Epidermal melanocyte (primary cell): Measurements from ENCODE around the gene RARG.
"Not testable (repeated sequence)": the region's sequence is repeated elsewhere in the genome, so short reads cannot be mapped to it uniquely, and the experiment has no call there.

Source experiments
- DNase-seq: peaks from one replicate; pipeline ENCODE4 v3.0.0; 2011; ENCODE audit warnings: low spot score; ENCODE audit not compliant: insufficient read length

The RARG gene

DNA sequence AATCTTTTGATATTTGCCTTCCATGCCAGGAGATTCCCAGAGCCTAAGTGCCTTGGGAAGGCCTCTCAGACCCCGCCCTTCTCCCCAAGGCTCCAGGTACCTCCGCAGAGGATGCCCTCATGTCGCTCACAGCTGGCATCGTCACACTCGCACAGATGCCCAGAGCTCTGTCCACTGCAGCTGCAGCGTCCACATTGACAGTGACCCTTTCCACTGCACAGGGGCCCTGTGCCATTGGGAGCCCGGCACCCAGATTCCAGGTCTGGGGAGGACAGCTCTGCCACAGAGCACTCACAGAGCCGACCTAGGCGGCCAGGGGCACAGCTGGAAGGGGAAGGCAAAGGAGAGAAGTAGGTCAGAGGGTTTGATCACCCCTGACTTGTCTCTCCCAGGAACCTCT is 39.0 kb downstream of the RARG start:
- no peak for DNase-seq

DNA sequence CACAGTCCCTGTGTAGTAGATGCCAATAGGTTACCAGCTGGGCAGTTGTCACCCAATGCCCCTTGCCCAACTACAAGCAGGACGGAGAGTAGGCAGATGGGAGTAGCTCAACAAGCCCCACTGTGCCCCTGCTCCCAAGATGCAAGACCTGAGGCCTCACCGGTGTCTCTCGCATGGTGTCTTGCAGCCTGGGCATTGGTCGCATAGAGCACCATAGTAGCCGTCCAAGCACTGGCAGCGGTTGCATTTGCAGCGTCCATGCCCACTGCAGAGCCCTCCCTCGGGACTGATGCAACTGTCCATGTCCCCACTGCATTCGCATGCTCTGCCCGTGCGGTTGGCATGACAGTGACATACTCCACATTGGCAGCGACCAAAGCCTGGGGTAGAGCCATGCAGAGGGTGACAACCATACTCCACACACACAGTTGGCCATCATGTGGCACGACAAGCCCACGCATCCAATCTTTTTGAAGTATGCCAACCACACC is 39.4 kb downstream of the RARG start:
- DNase-seq = no peak

DNA sequence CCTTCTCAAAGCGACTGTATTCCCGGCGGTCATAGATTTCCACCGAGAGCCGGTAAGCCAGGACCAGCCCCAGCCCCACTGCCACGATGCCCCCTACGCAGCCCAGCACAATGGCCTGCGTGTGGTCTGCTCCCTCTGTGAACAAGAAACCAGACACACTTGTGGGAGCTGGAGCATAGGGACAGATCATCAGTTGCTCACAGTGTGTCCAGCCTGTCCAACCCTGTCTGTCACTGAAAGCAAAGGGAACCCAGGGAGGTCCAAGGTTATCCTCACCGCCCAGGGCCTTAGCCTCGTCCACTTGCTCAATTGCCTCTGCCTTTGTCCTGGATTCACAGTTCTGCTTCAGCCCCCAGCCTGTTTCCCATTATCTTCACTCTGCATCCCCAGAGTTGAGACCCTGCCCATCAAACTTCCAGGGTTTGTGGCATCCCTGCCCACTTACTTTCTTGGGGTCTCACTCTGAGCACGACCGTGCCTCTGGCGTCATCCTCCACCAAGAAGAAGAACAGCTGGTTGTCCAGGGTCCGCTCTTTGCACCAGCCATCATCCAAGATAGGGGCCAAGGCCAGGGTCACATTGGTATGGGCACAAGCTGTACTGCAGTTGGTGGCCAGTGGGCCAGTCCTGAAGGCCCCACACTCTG is 40.0 kb downstream of the RARG start:
- no peak for DNase-seq

DNA sequence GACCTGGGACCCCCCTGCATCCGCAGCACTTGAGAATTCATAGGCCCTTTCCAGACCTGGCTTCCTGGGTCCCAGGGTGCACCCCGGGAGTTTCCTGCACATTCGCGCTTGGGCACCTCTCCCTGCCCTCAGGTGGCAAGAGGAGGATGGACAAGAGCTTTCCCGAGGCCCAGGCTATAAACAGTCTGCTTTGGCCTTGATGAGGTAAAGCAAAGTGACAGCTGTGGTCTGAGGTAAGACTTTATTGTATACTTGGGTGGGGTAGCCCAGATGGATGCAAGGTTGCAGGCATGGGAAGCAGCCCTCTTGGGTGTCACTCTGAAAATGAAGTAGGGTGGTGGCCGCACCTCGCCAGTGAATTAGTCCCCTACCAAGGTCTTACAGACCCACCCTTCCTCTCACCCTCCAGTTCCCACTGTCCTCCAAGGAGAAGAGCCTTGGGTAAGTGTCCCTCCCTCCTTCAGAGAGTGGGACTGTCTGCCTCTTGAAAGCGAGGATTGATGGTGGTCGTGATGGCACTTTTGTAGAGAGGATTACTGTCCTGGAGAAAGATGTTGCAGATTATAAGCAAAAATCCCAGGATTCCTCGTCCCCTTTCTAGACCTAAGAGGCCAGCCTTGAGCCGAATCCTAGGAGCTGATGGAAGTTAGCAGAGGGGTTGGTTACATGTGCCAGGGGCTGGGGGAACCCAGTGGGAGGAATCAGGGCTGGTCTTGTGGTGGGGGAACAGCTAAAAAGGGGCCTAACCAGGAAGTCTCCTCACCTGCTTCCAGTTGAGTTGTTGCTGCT is 40.7 kb downstream of the RARG start:
- no peak for DNase-seq

DNA sequence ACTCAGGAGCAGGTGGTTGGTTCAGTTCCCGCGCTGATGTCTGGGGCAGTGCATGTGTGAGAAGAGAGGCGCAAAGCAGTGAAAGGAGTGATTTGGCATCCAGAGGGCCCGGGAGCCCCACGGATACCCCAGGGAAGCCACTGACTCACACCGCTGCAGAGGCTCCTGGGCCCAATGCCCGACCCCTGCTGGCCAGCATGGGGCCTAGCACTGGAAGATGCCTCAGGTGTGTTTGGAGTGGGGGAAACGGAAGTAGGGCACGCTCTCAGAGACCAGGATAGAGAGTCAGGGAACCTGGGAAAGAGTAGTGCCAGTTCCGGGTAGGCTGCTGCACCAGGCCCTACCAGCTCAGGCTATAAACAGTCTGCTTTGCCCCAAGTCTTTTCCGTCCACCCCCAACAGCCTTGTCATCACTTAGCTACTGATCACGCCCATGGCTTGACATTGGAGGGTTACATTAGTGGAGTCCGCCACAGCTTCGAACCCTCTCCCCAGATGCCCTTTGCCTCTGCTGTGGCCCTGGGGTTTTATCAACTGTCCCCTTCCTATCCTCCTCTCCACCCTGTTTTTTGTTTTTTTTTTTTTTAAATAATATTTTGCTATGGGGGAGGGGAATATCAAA is 41.8 kb downstream of the RARG start:
- no peak for DNase-seq

DNA sequence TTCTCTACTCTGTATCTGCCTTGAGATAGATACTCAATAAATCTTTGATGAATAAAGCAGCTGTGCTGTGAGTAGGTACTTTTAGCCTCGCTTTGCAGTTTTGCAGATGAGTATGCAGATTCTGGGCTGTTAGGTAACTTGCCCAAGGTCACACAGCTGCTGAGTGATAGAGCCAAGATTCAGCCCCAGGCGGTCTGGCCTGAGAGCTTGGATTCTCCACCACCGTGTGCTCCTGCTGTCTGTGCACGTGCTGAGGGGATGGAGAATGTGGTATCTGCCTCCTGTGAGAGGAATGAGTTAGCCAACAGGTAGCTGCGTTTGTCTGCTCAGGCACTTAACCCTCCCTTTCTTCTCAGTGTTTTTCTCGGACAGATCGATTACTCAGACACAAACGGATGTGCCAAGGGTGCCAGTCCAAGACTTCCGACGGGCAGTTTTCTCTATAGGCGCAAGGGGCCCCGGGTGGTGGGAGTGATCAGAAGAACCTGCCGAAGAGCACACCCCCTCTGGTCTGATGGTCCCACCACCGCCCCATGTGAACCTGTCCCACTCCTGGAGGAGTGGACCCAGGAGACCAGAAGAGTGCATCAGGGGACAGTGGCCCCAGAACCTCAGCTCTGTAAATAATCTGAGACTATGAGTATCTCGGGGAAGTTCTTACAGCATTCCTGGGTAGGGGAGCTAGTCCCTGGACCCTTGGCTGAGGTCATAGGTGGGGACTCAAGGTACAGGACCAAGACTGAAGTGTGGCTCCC is 44.7 kb downstream of the RARG start:
- no peak for DNase-seq

DNA sequence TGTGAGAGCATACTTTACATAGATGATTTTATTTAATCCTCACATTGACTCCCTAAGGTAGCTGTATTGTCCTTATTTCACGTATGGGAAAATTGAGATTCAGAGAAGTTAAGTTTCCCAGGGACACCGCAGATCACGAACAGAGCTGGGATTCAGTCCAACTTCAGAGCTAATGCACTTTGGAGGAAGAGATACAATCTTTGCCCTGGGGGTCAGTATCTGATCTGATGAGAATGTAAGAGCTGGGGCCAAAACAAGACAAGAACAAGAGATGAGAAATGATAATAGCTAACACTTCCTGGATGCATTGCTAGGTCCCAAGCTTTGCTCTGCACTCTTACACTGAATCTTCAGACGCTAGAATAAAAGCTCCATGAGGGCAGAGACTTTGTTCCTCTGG is 45.3 kb downstream of the RARG start:
- no peak for DNase-seq

DNA sequence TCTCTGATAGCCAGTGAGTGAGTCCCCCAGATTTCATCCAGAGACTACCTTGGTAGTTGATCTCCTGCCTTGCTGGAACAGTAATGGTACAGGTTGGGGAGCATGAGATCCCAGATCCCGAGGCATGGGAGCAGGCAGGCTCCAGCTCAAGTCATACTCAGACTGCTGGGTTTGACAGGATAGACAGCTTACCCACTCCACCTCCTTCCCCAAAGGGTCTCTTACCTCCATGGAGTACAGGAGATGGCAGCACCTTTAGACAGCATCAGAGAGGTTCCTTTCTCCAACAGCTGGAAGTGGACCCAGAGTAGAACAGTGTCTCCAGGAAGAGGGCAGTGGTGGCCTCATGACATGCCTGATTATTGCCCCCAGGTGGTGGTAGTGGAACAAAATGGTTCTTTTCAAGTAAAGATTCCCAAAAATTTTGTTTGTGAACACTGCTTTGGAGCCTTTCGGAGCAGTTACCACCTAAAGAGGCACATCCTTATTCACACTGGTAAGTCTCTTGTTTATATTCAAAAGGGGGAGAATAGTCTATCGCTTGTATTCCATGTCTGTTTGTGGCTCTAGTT is 46.3 kb downstream of the RARG start:
- DNase-seq = no peak

DNA sequence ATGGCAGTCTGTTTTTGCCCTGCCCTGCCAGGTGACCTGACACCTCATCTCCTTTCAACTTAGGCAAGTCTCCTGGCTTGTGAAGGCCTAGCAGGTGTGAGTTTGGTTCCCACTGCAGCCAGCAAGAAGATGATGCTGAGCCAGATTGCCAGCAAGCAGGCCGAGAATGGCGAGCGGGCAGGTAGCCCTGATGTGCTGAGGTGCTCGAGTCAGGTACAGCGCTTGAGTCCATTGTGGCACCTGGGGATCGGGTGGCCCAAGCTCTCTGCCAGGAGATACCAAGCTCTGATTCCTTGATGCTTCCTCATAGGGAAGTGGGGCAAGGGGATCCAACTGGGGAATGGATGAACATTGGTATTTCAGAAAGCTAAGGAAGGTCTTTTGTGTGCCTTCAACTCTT is 47.2 kb downstream of the RARG start:
- no peak for DNase-seq

DNA sequence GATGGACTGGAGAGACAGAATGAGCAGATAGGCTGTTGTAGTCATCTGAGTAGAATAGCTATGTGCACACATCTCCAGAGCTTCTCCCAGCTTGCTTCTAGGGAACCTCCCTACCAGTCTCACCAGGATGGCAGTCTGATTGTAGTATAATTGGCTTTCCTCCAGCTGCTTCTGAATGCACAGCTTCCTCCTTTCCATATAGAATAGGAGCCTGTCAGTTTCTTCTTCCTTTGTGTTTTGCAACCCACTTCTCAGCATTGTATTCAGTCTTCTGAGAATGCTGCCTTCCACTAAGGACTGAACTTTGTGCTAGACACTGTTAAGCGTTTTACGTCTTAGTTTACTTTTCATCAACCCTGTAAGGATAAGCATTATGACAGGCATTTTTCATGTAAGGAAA is 49.1 kb downstream of the RARG start:
- DNase-seq = no peak

DNA sequence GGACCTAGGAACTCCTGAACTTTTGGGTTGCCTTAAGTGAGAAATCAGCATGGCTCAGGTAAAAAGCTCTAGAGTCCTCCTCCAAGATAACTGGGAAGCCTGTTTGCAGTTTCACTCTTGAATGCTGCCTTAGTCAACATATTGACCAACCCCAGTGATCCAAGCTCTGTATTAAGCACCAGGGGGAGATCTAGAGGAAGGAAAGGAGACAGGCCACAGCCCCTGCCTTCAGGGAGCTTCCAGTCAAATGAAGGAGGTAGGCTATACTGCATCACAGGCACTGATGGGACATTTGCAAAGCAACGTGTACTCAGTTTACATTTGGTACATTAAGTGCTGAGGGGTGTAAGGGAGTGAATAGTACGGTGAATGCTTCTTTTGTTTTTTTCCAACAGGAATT is 50.1 kb downstream of the RARG start:
- DNase-seq = no peak

DNA sequence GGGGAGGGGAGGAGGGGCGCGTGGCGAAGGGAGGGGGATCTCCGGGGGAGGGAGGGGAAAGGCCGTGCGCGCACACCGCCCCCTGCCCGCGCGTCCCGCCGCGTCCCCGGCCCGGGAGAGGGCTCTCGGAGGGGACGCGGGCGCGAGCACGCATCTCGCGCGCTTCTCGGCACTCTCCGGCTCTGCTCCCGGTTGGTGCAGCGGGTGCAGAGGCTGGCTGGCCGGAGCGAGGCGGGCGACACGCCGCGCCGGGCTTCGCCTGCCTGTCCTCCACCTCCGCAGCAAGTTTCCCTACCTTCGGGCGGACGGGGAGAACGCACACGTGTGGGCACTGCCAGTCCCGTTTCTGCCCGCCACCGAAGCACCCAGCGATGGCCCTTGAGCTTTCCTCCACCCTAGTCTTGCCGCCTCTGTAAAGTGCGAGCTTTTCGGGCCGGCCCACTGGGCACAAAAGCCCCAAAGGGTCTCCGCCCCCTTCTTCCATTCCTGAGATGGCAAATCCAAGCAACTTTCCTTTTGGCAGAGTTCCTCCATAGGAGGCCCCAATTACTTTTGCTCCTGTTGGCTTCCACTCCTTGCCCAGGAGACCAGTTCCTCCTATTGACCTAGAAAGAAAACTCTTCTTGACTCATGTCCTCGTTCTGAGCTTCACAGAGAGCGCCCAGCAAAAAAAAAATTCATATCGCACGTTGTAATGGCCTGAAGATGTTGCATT is 50.9 kb downstream of the RARG start:
- peak; percentile 54 for DNase-seq

DNA sequence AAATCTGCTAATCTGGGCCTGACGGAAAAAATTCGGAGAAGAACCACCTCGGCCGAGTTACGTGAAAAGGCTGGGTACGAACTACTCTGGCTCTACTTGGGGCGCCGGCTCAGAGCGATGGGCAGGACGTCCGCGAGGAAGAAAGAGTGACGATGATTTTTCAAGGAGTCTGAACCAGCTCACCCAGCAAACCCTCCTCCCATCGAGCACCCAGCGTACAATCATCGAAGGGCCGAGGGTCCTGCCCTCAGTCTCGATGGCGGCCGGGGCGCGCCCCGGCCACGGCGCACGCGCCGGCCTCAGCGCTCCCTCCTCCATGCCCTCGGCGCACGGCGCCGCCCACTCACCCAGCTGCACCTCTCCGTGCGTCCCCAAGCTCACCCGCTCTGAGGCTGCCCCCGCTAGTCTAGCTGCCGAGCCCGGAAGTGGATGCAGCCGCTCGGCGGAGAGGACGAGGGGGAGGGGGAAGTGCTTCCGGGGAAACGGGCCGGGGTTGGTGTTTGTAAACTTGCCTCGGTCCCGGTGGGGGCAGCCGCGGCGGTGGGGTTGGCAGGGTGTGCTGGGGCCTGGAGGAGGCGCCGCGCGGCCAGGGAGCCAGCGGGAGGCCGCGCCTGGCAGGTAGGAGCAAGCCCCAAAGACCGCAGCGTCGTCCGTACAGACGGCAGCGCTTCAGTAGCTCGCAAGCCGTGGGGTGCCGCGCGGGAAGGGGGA is 51.6 kb downstream of the RARG start, which contains the start of the genes CSAD and ZNF740:
Gene CSAD (minus strand): TSS at position 706 of the 711 bp plus-strand sequence. CDS start 7,455 bp downstream, outside the sequence.
Gene ZNF740 (plus strand): TSS at position 503 of the 711 bp plus-strand sequence. CDS start 1,262 bp downstream, outside the sequence.
- peak; percentile 95 for DNase-seq

DNA sequence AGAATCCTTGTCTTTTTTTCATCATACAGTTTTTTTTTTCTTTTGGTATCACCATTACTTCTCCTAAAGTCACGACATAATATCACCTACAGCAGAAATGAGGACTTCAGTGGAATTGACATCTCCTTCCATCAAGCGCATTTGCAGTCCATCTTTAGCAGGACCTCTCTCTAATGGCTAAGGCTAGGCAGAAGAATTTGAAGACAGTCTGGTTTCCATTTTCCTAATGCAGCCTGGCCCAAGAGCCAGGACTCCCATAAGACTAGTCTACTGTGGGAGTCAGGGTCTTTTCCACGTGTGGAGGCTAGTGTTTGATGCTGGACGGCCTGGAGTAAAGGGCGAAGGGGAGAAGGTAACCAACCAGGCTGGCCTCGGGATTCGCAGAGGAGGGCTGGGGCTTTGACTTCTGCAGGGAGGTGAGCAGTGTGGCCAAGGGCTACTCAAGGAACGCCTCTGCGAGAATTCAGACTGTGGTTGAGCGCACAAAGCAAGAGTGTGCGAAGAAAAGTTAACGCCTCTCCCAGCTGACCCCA is 52.3 kb downstream of the RARG start:
- no peak for DNase-seq

DNA sequence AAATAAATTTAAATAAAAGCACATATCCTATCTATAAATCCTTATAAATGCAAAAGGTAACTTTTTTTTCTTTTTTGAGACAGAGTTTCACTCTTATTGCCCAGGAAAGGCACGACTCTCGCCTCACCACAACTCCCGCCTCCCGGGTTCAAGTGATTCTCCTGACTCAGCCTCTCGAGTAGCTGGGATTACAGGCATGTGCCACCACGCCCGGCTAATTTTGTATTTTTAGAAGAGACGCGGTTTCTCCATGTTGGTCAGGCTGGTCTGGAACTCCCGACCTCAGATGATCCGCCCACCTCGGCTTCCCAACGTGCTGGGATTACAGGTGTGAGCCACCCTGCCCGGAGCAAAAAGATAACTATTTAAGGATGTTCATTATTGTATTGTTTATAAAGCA is 53.2 kb downstream of the RARG start:
- DNase-seq = not testable (repeated sequence)

DNA sequence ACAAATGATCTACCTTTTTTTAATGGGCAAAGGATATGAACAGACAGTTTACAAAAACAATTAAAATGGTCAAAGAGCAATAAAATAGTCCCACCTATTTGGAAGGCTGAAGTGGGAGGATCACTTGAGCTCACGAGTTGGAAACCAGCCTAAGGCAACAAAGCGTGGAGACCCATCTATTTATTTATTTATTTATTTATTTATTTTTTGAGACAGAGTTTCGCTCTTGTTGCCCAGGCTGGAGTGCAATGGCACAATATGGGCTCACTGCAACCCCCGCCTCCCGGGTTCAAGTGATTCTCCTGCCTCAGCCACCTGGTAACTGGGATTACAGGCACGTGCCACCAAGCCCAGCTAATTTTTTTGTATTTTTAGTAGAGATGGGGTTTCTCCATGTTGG is 54.6 kb downstream of the RARG start:
- DNase-seq = not testable (repeated sequence)

DNA sequence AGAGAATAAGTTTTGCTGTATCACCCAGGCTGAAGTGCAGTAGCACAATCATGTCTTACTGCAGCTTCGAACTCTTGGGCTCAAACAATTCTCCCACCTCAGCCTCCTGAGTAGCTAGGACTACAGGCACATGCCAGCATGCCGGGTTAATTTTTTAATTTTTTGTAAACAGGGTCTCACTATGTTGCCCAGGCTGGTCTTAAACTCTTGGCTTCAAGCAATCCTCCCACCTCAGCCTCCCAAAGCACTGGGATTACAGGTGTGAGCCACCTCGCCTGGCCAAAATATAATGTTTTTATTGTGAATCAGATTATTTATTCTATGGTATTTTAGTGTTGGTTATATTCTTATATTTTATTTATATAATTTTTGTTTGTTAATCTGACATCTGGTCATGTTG is 55.3 kb downstream of the RARG start:
- no peak for DNase-seq

DNA sequence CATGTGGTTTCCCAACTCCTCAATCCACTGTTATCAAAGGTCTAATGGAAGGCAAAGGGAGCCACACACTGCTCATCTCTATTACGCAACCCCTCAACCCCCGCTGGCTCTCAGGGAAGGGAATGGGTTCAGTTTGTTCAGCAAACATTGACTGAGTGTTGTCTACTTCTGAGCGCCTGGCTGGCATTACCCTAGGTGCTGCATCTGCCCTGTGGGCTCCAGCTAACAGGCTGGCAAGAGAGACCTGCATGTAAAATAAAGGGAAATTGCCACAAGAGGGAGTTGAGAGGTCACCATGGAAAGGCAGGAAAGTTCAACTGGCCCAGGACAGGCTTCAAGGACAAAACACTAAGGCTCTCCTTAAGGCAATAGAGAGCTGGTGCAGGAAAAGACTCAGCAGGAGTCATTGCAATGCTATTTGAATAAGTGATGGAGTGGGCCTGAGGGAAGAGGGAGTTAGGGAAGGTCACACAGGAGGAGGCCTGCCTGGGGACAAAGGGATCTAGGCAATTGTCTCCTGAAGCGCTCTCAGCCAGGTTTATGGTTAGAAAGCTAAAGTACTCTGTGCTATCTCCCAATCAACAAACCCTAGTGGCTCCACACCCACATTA is 57.0 kb downstream of the RARG start:
- no peak for DNase-seq

DNA sequence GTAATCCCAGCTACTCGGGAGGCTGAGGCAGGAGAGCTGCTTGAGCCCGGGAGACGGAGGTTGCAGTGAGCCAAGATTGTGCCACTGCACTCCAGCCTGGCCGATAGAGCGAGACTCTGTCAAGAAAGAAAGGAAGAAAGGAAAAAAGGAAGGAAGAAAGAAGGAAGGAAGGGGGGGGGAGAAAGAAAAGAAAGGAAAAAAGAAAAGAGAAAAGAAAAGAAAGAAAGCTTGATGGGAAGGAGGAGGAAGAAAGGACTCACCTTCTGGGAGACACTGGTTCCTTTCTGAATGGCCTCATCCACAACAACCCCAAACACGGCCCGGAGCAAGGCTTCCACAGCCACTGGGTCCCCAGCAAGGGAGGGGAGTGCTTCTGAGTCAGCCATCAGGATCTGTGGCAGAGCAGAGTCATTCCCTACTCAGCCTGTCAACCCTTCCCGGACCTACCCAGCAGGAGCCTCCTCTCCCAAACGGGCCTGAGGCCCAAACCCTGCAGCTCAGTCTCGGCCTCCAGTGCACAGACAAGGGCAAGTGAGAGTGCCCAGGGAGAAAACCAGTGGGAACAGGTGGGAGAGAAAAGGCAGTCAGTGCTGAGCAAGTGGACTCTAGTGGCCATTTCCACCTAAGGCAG is 58.8 kb downstream of the RARG start:
- DNase-seq = no peak
